ENCODE results near the gene CST9. TPM values are rescaled to one million over a fixed set of nuclear protein-coding genes. Genes with fewer than 3 reads are reported as not detected.
"Not testable (repeated sequence)": the region's sequence is repeated elsewhere in the genome, so short reads cannot be mapped to it uniquely, and the experiment has no call there.

Gene CST9
- polyA plus RNA-seq, 10 donors: not detected

- no peak for DNase-seq
These were observed 17.0 kb downstream of the CST9 start for GRCh38 chr20:23588434-23589403.

- DNase-seq: no peak
These were observed 18.1 kb downstream of the CST9 start for GRCh38 chr20:23587631-23588030.

GRCh38 chr20:23586735-23587525 is 18.8 kb downstream of the CST9 start:
- DNase-seq: no peak

- DNase-seq: no peak
These were observed 19.6 kb downstream of the CST9 start for GRCh38 chr20:23585808-23586734.

GRCh38 chr20:23585449-23585807 is 20.3 kb downstream of the CST9 start:
- DNase-seq: no peak

- no peak for DNase-seq
These were observed 21.1 kb downstream of the CST9 start for GRCh38 chr20:23584434-23585199.

- no peak for DNase-seq
These were observed 22.2 kb downstream of the CST9 start for GRCh38 chr20:23583526-23583925.

GRCh38 chr20:23582293-23582692 is 23.4 kb downstream of the CST9 start:
- no peak for DNase-seq

GRCh38 chr20:23581833-23582232 is 23.9 kb downstream of the CST9 start:
- not testable (repeated sequence) for DNase-seq

GRCh38 chr20:23574977-23575376 is 30.7 kb downstream of the CST9 start:
- no peak for DNase-seq

- DNase-seq: no peak
These were observed 35.4 kb downstream of the CST9 start for GRCh38 chr20:23570178-23570760.

- no peak for DNase-seq
These were observed 36.1 kb downstream of the CST9 start for GRCh38 chr20:23569570-23569969.

- DNase-seq: no peak
These were observed 36.8 kb downstream of the CST9 start for GRCh38 chr20:23568971-23569330.

- no peak for DNase-seq
These were observed 37.3 kb downstream of the CST9 start, which contains the start of gene CST9L for GRCh38 chr20:23568320-23568970. CST9L (minus strand) TSS chr20:23568484; CDS start chr20:23568450, 34 bp downstream.

GRCh38 chr20:23566199-23566932 is 39.4 kb downstream of the CST9 start:
- DNase-seq: no peak

GRCh38 chr20:23565503-23566045 is 40.1 kb downstream of the CST9 start:
- DNase-seq: no peak

GRCh38 chr20:23564927-23565326 is 40.8 kb downstream of the CST9 start:
- no peak for DNase-seq

- DNase-seq: no peak
These were observed 42.9 kb downstream of the CST9 start for GRCh38 chr20:23562721-23563342.

Measured in muscle of back (tissue), 11 donors.